Transverse colon (tissue), 4 donors: ENCODE results near the gene PRTG. TPM values are rescaled to one million over a fixed set of nuclear protein-coding genes. Genes with fewer than 3 reads are reported as not detected.

Experiments
- DNase-seq: peaks from one replicate; pipeline ENCODE4 v3.0.0-alpha.2; 2019
- H3K27ac ChIP-seq, 4 donors: fragments of 200-600 bp; sonication (generic); 2 replicates each; pipeline ENCODE4 v1.5.1; 2016 to 2018; ENCODE audit warnings: inconsistent platforms in 4 of 4
- H3K27me3 ChIP-seq: fragments of 200-600 bp; sonication (generic); 2 replicates; pipeline ENCODE4 v1.5.1; 2017; ENCODE audit warnings: inconsistent platforms
- H3K36me3 ChIP-seq, 4 donors: fragments of 200-600 bp; sonication (generic); 2 replicates each; pipeline ENCODE4 v1.5.1; 2017 to 2019; ENCODE audit warnings: inconsistent platforms in 4 of 4
- H3K4me1 ChIP-seq, 4 donors: fragments of 200-600 bp; sonication (generic); 2 replicates each; pipeline ENCODE4 v1.5.1; 2017 to 2020; ENCODE audit warnings: inconsistent platforms in 4 of 4
- H3K4me3 ChIP-seq, 4 donors: fragments of 200-600 bp; sonication (generic); 1 replicate in 1 of 4; 2 replicates in 3 of 4; pipeline versions ENCODE4 v1.5.1 to v1.6.1; 2017 to 2019; ENCODE audit warnings: inconsistent platforms in 4 of 4
- H3K9me3 ChIP-seq, 2 donors: fragments of 200-600 bp; sonication (generic); 2 replicates each; pipeline ENCODE4 v1.5.1; 2017 to 2019; ENCODE audit warnings: inconsistent platforms in 2 of 2
- EP300 ChIP-seq: sonication (generic); formaldehyde crosslinking; IDR thresholded peaks from one replicate; pipeline ENCODE4 v1.6.1; 2017; ENCODE audit warnings: antibody characterized with exemption, low read depth
- POLR2A ChIP-seq: fragments of 450-650 bp; IDR thresholded peaks from one replicate; pipeline ENCODE4 v1.6.1; 2016; ENCODE audit warnings: antibody characterized with exemption, mild to moderate bottlenecking, moderate library complexity
- POLR2AphosphoS5 ChIP-seq, 3 donors: sonication (generic); formaldehyde crosslinking; IDR thresholded peaks; one replicate each; pipeline ENCODE4 v1.6.1; 2016; ENCODE audit warnings: antibody characterized with exemption in 3 of 3
- WGBS, 2 donors: methylation state at CpG; one replicate each; pipeline ENCODE4 v1.1.5; 2018; ENCODE audit warnings: low coverage in 1 of 2; 5-methylcytosine and 5-hydroxymethylcytosine counted together
- in situ Hi-C, 4 donors: fragments of 200-750 bp; cut with MboI; loops; one replicate each; pipeline versions ENCODE4 v1.15.0 to v1.15.1; 2017; ENCODE audit warnings: low sequenced_read_pairs in 3 of 4, low pct_ligation_motif_present in 1 of 4, low pct_unique_long_range_greater_than_20kb in 1 of 4
- intact Hi-C: fragments of 100-400 bp; cut with DNase I; formaldehyde crosslinking; loops from one replicate; pipeline ENCODE4 v1.15.1; 2023; ENCODE audit warnings: low total_unique reads
- total RNA-seq, 4 donors: library from RNA; depleted of rRNA; stranded (reverse); fragments of >200 nt; gene quantifications; one replicate each; pipeline ENCODE4 v1.1.0, GENCODE V29; 2016
- TF ChIP-seq, protein P1 (sequence below), 5 experiments: fragments of 200-600 bp in 3 of 5; fragments of 450-650 bp in 2 of 5; sonication (generic) in 3 of 5; IDR thresholded peaks; 1 replicate in 2 of 5; 2 replicates in 3 of 5; pipeline ENCODE4 v1.5.1; 2016 to 2017; ENCODE audit warnings: antibody characterized with exemption in 5 of 5, inconsistent platforms in 3 of 5, mild to moderate bottlenecking in 2 of 5, moderate library complexity in 1 of 5

The PRTG gene
- total RNA-seq, 4 donors from 2014 or later: 0.20 to 0.75 (median 0.66) TPM

- no peak for DNase-seq
- Histone ChIP-seq H3K27me3 (no peaks in the 10 kb centered on the region), H3K4me3 (no peak overlapping the region), H3K27ac (no peak overlapping the region), H3K4me1 (no peaks in the 10 kb centered on the region), H3K36me3 (no peaks in the 10 kb centered on the region), H3K9me3 (no peaks in the 10 kb centered on the region)
- no peak for TF ChIP-seq POLR2A
- TF ChIP-seq, protein P1, sequence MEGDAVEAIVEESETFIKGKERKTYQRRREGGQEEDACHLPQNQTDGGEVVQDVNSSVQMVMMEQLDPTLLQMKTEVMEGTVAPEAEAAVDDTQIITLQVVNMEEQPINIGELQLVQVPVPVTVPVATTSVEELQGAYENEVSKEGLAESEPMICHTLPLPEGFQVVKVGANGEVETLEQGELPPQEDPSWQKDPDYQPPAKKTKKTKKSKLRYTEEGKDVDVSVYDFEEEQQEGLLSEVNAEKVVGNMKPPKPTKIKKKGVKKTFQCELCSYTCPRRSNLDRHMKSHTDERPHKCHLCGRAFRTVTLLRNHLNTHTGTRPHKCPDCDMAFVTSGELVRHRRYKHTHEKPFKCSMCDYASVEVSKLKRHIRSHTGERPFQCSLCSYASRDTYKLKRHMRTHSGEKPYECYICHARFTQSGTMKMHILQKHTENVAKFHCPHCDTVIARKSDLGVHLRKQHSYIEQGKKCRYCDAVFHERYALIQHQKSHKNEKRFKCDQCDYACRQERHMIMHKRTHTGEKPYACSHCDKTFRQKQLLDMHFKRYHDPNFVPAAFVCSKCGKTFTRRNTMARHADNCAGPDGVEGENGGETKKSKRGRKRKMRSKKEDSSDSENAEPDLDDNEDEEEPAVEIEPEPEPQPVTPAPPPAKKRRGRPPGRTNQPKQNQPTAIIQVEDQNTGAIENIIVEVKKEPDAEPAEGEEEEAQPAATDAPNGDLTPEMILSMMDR (IDR thresholded peaks at IDR 0.05): no peak
- TF ChIP-seq EP300: no peak
- no peak for TF ChIP-seq POLR2AphosphoS5 (IDR thresholded peaks at IDR 0.05)
- WGBS, 2 donors: 81 to 100% methylated on average over 1 of the region's 1 CpG
- in situ Hi-C loops: loop anchor here in 2 of 4 donors (5.0 to 10.0 kb wide), 2 partner anchors 124 to 198 kb away; no protein-coding TSS in a partner anchor
- intact Hi-C loops: loop anchor here (5.0 kb wide), 1 partner anchor 198 kb away; no protein-coding TSS in a partner anchor
Measured at GRCh38 chr15:55649058-55649423, 93.9 kb downstream of the PRTG start.

GRCh38 chr15:55638764-55639163, 104.2 kb downstream of the PRTG start:
- in situ Hi-C loops (loop anchor here in 1 of 4 donors (10.0 kb wide), 1 partner anchor 114 kb away; no protein-coding TSS in a partner anchor), intact Hi-C loops (loop anchor here (5.0 kb wide), 1 partner anchor 111 kb away; no protein-coding TSS in a partner anchor)
- no peak for DNase-seq
- no peaks in the 10 kb centered on the region for H3K9me3 ChIP-seq
- H3K27ac ChIP-seq: no peak overlapping the region
- TF ChIP-seq POLR2AphosphoS5 (IDR thresholded peaks at IDR 0.05): no peak
- no peak for TF ChIP-seq EP300
- no peak for TF ChIP-seq POLR2A
- TF ChIP-seq, protein P1 (IDR thresholded peaks at IDR 0.05): no peak
- H3K36me3 ChIP-seq: no peaks in the 10 kb centered on the region
- no peaks in the 10 kb centered on the region for H3K4me1 ChIP-seq
- no peak overlapping the region for H3K4me3 ChIP-seq
- WGBS, 2 donors: 65 to 78% methylated on average over 1 of the region's 1 CpG
- no peaks in the 10 kb centered on the region for H3K27me3 ChIP-seq

DNA sequence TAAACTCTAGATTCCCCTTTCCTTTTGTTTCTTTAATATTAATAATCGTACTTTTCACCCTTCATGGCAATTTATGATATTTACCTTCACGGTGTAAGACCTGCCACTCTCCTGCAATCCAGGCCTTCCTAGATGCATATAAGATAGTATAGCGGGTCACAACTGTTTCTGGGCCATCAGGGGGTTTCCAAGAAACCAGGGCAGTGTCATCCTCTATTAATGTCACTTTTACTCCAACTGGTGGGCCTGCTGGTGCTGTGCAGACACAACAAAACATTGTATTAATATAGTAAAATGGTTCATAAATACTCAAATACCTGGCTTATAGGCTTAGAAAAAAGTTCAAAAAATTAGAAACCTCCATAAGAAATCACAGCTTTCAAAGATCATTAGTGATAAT, 105.9 kb downstream of the PRTG start:
- Histone ChIP-seq H3K4me3 (no peak overlapping the region), H3K4me1 (no peaks in the 10 kb centered on the region), H3K9me3 (no peaks in the 10 kb centered on the region), H3K27ac (no peak overlapping the region), H3K27me3 (no peaks in the 10 kb centered on the region), H3K36me3 (no peaks in the 10 kb centered on the region)
- no peak for DNase-seq
- in situ Hi-C loops: loop anchor here in 1 of 4 donors (10.0 kb wide), 1 partner anchor 112 kb away; no protein-coding TSS in a partner anchor
- intact Hi-C loops: loop anchor here (5.0 kb wide), 1 partner anchor 110 kb away; no protein-coding TSS in a partner anchor
- TF ChIP-seq, protein P1 (IDR thresholded peaks at IDR 0.05): no peak
- TF ChIP-seq POLR2A: no peak
- no peak for TF ChIP-seq POLR2AphosphoS5 (IDR thresholded peaks at IDR 0.05)
- no peak for TF ChIP-seq EP300
- WGBS, 2 donors: 79 to 88% methylated on average over 2 to 3 of the region's 3 CpGs

DNA sequence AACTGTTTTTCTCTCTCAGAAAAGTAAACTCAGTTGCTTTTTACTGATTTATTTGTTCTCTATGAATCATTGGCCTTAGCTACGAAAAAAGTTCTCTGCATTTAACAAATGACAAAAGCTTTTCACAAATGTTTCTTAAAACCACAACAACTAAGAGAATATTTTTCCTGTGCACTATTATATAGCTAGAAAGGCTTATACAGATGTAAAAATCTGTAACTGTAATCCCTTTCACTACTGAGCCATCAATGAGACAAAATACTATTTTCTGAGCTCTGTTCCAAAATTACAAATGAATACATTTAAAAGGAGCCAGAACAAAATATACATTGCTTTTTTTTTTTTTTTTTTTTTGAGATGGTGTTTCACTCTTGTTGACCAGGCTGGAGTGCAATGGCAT, 109.2 kb downstream of the PRTG start:
- Histone ChIP-seq H3K4me3 (no peak overlapping the region), H3K9me3 (no peaks in the 10 kb centered on the region), H3K36me3 (no peaks in the 10 kb centered on the region), H3K27me3 (no peaks in the 10 kb centered on the region), H3K27ac (no peak overlapping the region), H3K4me1 (no peaks in the 10 kb centered on the region)
- intact Hi-C loops (no loop called here), in situ Hi-C loops (loop anchor here in 1 of 4 donors (10.0 kb wide), 1 partner anchor 109 kb away; no protein-coding TSS in a partner anchor)
- DNase-seq: no peak
- TF ChIP-seq, protein P1 (IDR thresholded peaks at IDR 0.05): no peak
- TF ChIP-seq POLR2A (no peak), EP300 (no peak), POLR2AphosphoS5 (IDR thresholded peaks at IDR 0.05) (no peak)
- 86 to 88% methylated on average over 1 of the region's 1 CpG for WGBS, 2 donors
